Glomerular endothelial cell (primary cell): ENCODE measurements around the gene TMEM143. TPM values are rescaled to one million over a fixed set of nuclear protein-coding genes. Genes with fewer than 3 reads are reported as not detected.
"Not testable (repeated sequence)": the region's sequence is repeated elsewhere in the genome, so short reads cannot be mapped to it uniquely, and the experiment has no call there.

ENCODE experiments used
- DNase-seq: peaks from one replicate; pipeline ENCODE4 v3.0.0-alpha.2; 2011; ENCODE audit warnings: low read depth, low spot score; ENCODE audit errors: extremely low read depth
- total RNA-seq: library from RNA; depleted of rRNA; stranded (reverse); fragments of >200 nt; gene quantifications from 2 replicates; pipeline ENCODE4 v1.2.3, GENCODE V29; 2015

The TMEM143 gene
- total RNA-seq, 1 donor from 2014 or later = 5.1 TPM

- no peak for DNase-seq
Observed at GRCh38 chr19:48391100-48392005, 27.6 kb upstream of the TMEM143 start, which contains the start of gene KDELR1. TSS of gene KDELR1 (minus strand) at chr19:48391551. CDS start at chr19:48391358, 193 bp downstream.

- no peak for DNase-seq
Observed at GRCh38 chr19:48390188-48391099, 26.7 kb upstream of the TMEM143 start.

- DNase-seq = no peak
Observed at GRCh38 chr19:48386981-48387380, 23.2 kb upstream of the TMEM143 start.

GRCh38 chr19:48385461-48386087 is 21.8 kb upstream of the TMEM143 start:
- DNase-seq = no peak

GRCh38 chr19:48382286-48382685 is 18.5 kb upstream of the TMEM143 start:
- no peak for DNase-seq

GRCh38 chr19:48381178-48381950 is 17.6 kb upstream of the TMEM143 start:
- no peak for DNase-seq

GRCh38 chr19:48379058-48379457 is 15.3 kb upstream of the TMEM143 start:
- no peak for DNase-seq

GRCh38 chr19:48378194-48378570 is 14.4 kb upstream of the TMEM143 start:
- DNase-seq = no peak

- DNase-seq = no peak
Observed at GRCh38 chr19:48373567-48373966, 9.8 kb upstream of the TMEM143 start.

GRCh38 chr19:48372904-48373303 is 9.2 kb upstream of the TMEM143 start:
- no peak for DNase-seq

- DNase-seq = not testable (repeated sequence)
Observed at GRCh38 chr19:48371771-48372170, 8.0 kb upstream of the TMEM143 start.

GRCh38 chr19:48371367-48371766 is 7.6 kb upstream of the TMEM143 start:
- DNase-seq = no peak

- DNase-seq = no peak
Observed at GRCh38 chr19:48370955-48371354, 7.2 kb upstream of the TMEM143 start.

- DNase-seq = no peak
Observed at GRCh38 chr19:48368936-48369335, 5.2 kb upstream of the TMEM143 start.

GRCh38 chr19:48367855-48368254 is 4.1 kb upstream of the TMEM143 start:
- no peak for DNase-seq

GRCh38 chr19:48365602-48366001 is 1.9 kb upstream of the TMEM143 start:
- DNase-seq = no peak

- no peak for DNase-seq
Observed at GRCh38 chr19:48364598-48365348, 1.0 kb upstream of the TMEM143 start.

GRCh38 chr19:48363500-48363809 is 285 bp downstream of the TMEM143 start:
- DNase-seq = no peak

- peak; percentile 68 for DNase-seq
Observed at GRCh38 chr19:48362716-48363499, 832 bp downstream of the TMEM143 start.
